CD4-positive, alpha-beta T cell treated with Interleukin-17A for 4 hours (primary cell): ENCODE results near the gene RIT2.
"Not testable (repeated sequence)": the region's sequence is repeated elsewhere in the genome, so short reads cannot be mapped to it uniquely, and the experiment has no call there.

ENCODE experiments used
- DNase-seq: peaks from one replicate; pipeline ENCODE4 v3.0.0-alpha.2; 2020; ENCODE audit warnings: mixed read lengths

RIT2 gene

GRCh38 chr18:42824178-42824577 lies 291.3 kb downstream of the RIT2 start:
- DNase-seq = no peak

- DNase-seq = no peak
Observed at GRCh38 chr18:42822711-42823110, 292.8 kb downstream of the RIT2 start.

- DNase-seq = no peak
Observed at GRCh38 chr18:42821492-42821891, 294.0 kb downstream of the RIT2 start.

GRCh38 chr18:42814618-42815017 lies 300.9 kb downstream of the RIT2 start:
- DNase-seq = no peak

GRCh38 chr18:42814184-42814583 lies 301.3 kb downstream of the RIT2 start:
- no peak for DNase-seq

- no peak for DNase-seq
Observed at GRCh38 chr18:42813570-42813969, 301.9 kb downstream of the RIT2 start.

GRCh38 chr18:42807887-42808286 lies 307.6 kb downstream of the RIT2 start:
- DNase-seq = no peak

GRCh38 chr18:42801706-42802105 lies 313.8 kb downstream of the RIT2 start:
- DNase-seq = no peak

GRCh38 chr18:42798606-42799170 lies 316.8 kb downstream of the RIT2 start:
- no peak for DNase-seq

- not testable (repeated sequence) for DNase-seq
Observed at GRCh38 chr18:42795213-42795789, 320.2 kb downstream of the RIT2 start.

GRCh38 chr18:42792731-42793130 lies 322.8 kb downstream of the RIT2 start:
- no peak for DNase-seq

GRCh38 chr18:42784632-42785031 lies 330.9 kb downstream of the RIT2 start:
- DNase-seq = no peak

- DNase-seq = no peak
Observed at GRCh38 chr18:42782929-42783328, 332.6 kb downstream of the RIT2 start.

GRCh38 chr18:42781298-42781815 lies 334.1 kb downstream of the RIT2 start:
- no peak for DNase-seq

- no peak for DNase-seq
Observed at GRCh38 chr18:42780171-42780570, 335.3 kb downstream of the RIT2 start.

GRCh38 chr18:42778445-42779042 lies 336.9 kb downstream of the RIT2 start:
- DNase-seq = no peak

GRCh38 chr18:42778024-42778423 lies 337.5 kb downstream of the RIT2 start:
- no peak for DNase-seq

- no peak for DNase-seq
Observed at GRCh38 chr18:42773870-42774269, 341.6 kb downstream of the RIT2 start.

- no peak for DNase-seq
Observed at GRCh38 chr18:42771936-42772335, 343.5 kb downstream of the RIT2 start.

- DNase-seq = no peak
Observed at GRCh38 chr18:42765302-42765701, 350.2 kb downstream of the RIT2 start.

GRCh38 chr18:42760290-42760689 lies 355.2 kb downstream of the RIT2 start:
- DNase-seq = no peak

GRCh38 chr18:42758852-42759251 lies 356.6 kb downstream of the RIT2 start:
- DNase-seq = no peak

- no peak for DNase-seq
Observed at GRCh38 chr18:42756214-42756613, 359.3 kb downstream of the RIT2 start.

- DNase-seq = no peak
Observed at GRCh38 chr18:42752916-42753315, 362.6 kb downstream of the RIT2 start.

- DNase-seq = no peak
Observed at GRCh38 chr18:42746794-42747193, 368.7 kb downstream of the RIT2 start.
